ENCODE data around the gene PNPLA5. TPM values are rescaled to one million over a fixed set of nuclear protein-coding genes. Genes with fewer than 3 reads are reported as not detected.
"Not testable (repeated sequence)": the region's sequence is repeated elsewhere in the genome, so short reads cannot be mapped to it uniquely, and the experiment has no call there.

The PNPLA5 gene
- total RNA-seq, 1 donor from 2014 or later: not detected

- no peaks in the 10 kb centered on the region for H3K9me3 Mint-ChIP-seq
- peak; percentile 23 for DNase-seq (ENCODE audit: low spot score)
- peaks cover 3% of the 10 kb centered on the region for H3K27me3 Mint-ChIP-seq (ENCODE audit: insufficient read depth)
- H3K4me1 Mint-ChIP-seq (ENCODE audit: low read depth): no peaks in the 10 kb centered on the region
- no peak overlapping the region for H3K27ac Mint-ChIP-seq
- intact Hi-C loops (cut with micrococcal nuclease): loop anchor here (1.0 to 10.0 kb wide), 3 partner anchors 63 to 743 kb away; no protein-coding TSS in a partner anchor
- no peaks in the 10 kb centered on the region for H3K36me3 Mint-ChIP-seq (ENCODE audit: low read depth)
- H3K4me3 Mint-ChIP-seq: no peak overlapping the region
These were observed 8.7 kb downstream of the PNPLA5 start for GRCh38 chr22:43883012-43883661.

- Mint-ChIP-seq H3K27me3 (ENCODE audit: insufficient read depth) (peaks cover 3% of the 10 kb centered on the region), H3K27ac (no peak overlapping the region), H3K36me3 (ENCODE audit: low read depth) (no peaks in the 10 kb centered on the region), H3K4me3 (no peak overlapping the region), H3K4me1 (ENCODE audit: low read depth) (no peaks in the 10 kb centered on the region), H3K9me3 (no peaks in the 10 kb centered on the region)
- DNase-seq (ENCODE audit: low spot score): no peak
- intact Hi-C loops (cut with micrococcal nuclease): loop anchor here (10.0 kb wide), 1 partner anchor 497 kb away; no protein-coding TSS in a partner anchor
These were observed 9.6 kb downstream of the PNPLA5 start for GRCh38 chr22:43882122-43882767.

- Mint-ChIP-seq H3K27me3 (ENCODE audit: insufficient read depth) (no peaks in the 10 kb centered on the region), H3K9me3 (no peaks in the 10 kb centered on the region), H3K4me3 (no peak overlapping the region), H3K36me3 (ENCODE audit: low read depth) (no peaks in the 10 kb centered on the region), H3K27ac (no peak overlapping the region), H3K4me1 (ENCODE audit: low read depth) (no peaks in the 10 kb centered on the region)
- no peak for DNase-seq (ENCODE audit: low spot score)
- intact Hi-C loops (cut with micrococcal nuclease): loop anchor here (10.0 kb wide), 1 partner anchor 497 kb away; no protein-coding TSS in a partner anchor
These were observed 10.4 kb downstream of the PNPLA5 start for GRCh38 chr22:43881091-43882061.

GRCh38 chr22:43880541-43880991 lies 11.2 kb downstream of the PNPLA5 start:
- Mint-ChIP-seq H3K27me3 (ENCODE audit: insufficient read depth) (peaks cover 2% of the 10 kb centered on the region), H3K4me3 (no peak overlapping the region)

GRCh38 chr22:43879901-43880540 lies 11.8 kb downstream of the PNPLA5 start:
- Mint-ChIP-seq H3K4me3 (no peak overlapping the region), H3K4me1 (ENCODE audit: low read depth) (no peaks in the 10 kb centered on the region), H3K36me3 (ENCODE audit: low read depth) (no peaks in the 10 kb centered on the region), H3K27ac (no peak overlapping the region), H3K27me3 (ENCODE audit: insufficient read depth) (peaks cover 2% of the 10 kb centered on the region), H3K9me3 (no peaks in the 10 kb centered on the region)
- intact Hi-C loops (cut with micrococcal nuclease): loop anchor here (10.0 kb wide), 1 partner anchor 495 kb away; no protein-coding TSS in a partner anchor
- no peak for DNase-seq (ENCODE audit: low spot score)

More at GRCh38 chr22:43880541-43880991, 11.2 kb downstream of the PNPLA5 start:
- no peak for DNase-seq (ENCODE audit: low spot score)
- Mint-ChIP-seq H3K9me3 (no peaks in the 10 kb centered on the region), H3K27ac (no peak overlapping the region), H3K4me1 (ENCODE audit: low read depth) (no peaks in the 10 kb centered on the region), H3K36me3 (ENCODE audit: low read depth) (no peaks in the 10 kb centered on the region)
- intact Hi-C loops (cut with micrococcal nuclease): loop anchor here (10.0 kb wide), 1 partner anchor 496 kb away; no protein-coding TSS in a partner anchor

GRCh38 chr22:43878831-43879550 lies 12.8 kb downstream of the PNPLA5 start:
- no peak for DNase-seq (ENCODE audit: low spot score)
- no peaks in the 10 kb centered on the region for H3K9me3 Mint-ChIP-seq
- no peak overlapping the region for H3K27ac Mint-ChIP-seq
- H3K36me3 Mint-ChIP-seq (ENCODE audit: low read depth): no peaks in the 10 kb centered on the region
- no peak overlapping the region for H3K4me3 Mint-ChIP-seq
- H3K27me3 Mint-ChIP-seq (ENCODE audit: insufficient read depth): peaks cover 2% of the 10 kb centered on the region
- intact Hi-C loops (cut with micrococcal nuclease): no loop called here
- no peaks in the 10 kb centered on the region for H3K4me1 Mint-ChIP-seq (ENCODE audit: low read depth)

- no peak for DNase-seq (ENCODE audit: low spot score)
- no peak overlapping the region for H3K4me3 Mint-ChIP-seq
- peaks cover 2% of the 10 kb centered on the region for H3K27me3 Mint-ChIP-seq (ENCODE audit: insufficient read depth)
- no peaks in the 10 kb centered on the region for H3K36me3 Mint-ChIP-seq (ENCODE audit: low read depth)
- H3K4me1 Mint-ChIP-seq (ENCODE audit: low read depth): no peaks in the 10 kb centered on the region
- intact Hi-C loops (cut with micrococcal nuclease): no loop called here
- no peaks in the 10 kb centered on the region for H3K9me3 Mint-ChIP-seq
- H3K27ac Mint-ChIP-seq: no peak overlapping the region
These were observed 13.6 kb downstream of the PNPLA5 start for GRCh38 chr22:43878079-43878795.

- intact Hi-C loops (cut with micrococcal nuclease): no loop called here
- Mint-ChIP-seq H3K9me3 (no peaks in the 10 kb centered on the region), H3K36me3 (ENCODE audit: low read depth) (no peaks in the 10 kb centered on the region), H3K27ac (no peak overlapping the region), H3K4me3 (no peak overlapping the region), H3K4me1 (ENCODE audit: low read depth) (no peaks in the 10 kb centered on the region), H3K27me3 (ENCODE audit: insufficient read depth) (peaks cover 2% of the 10 kb centered on the region)
- no peak for DNase-seq (ENCODE audit: low spot score)
These were observed 14.8 kb downstream of the PNPLA5 start for GRCh38 chr22:43876866-43877509.

- H3K9me3 Mint-ChIP-seq: no peaks in the 10 kb centered on the region
- H3K27ac Mint-ChIP-seq: no peak overlapping the region
- no peaks in the 10 kb centered on the region for H3K27me3 Mint-ChIP-seq (ENCODE audit: insufficient read depth)
- H3K36me3 Mint-ChIP-seq (ENCODE audit: low read depth): no peaks in the 10 kb centered on the region
- H3K4me3 Mint-ChIP-seq: no peak overlapping the region
- no peaks in the 10 kb centered on the region for H3K4me1 Mint-ChIP-seq (ENCODE audit: low read depth)
- intact Hi-C loops (cut with micrococcal nuclease): no loop called here
- no peak for DNase-seq (ENCODE audit: low spot score)
These were observed 22.0 kb downstream of the PNPLA5 start for GRCh38 chr22:43869799-43870198.

GRCh38 chr22:43869001-43869400 lies 22.8 kb downstream of the PNPLA5 start:
- H3K4me1 Mint-ChIP-seq (ENCODE audit: low read depth); intact Hi-C loops (cut with micrococcal nuclease); H3K9me3 Mint-ChIP-seq; H3K27me3 Mint-ChIP-seq (ENCODE audit: insufficient read depth); DNase-seq (ENCODE audit: low spot score); H3K36me3 Mint-ChIP-seq (ENCODE audit: low read depth); H3K4me3 Mint-ChIP-seq; H3K27ac Mint-ChIP-seq: not testable (repeated sequence)

Measured in activated T-helper 1 cell treated with anti-CD3 and anti-CD28 coated beads, Interleukin-12 subunit alpha, Interleukin-12 subunit beta, Interleukin-2, Interleukin-4 antibody, amounts not matched to agents 30 ng/mL and 10 ng/mL and 1 ng/mL, durations not matched to agents 14 hours and 24 hours and 36 hours (primary cell).